ENCODE measurements around the gene LRP11. TPM values are rescaled to one million over a fixed set of nuclear protein-coding genes. Genes with fewer than 3 reads are reported as not detected.

LRP11 gene
- polyA plus RNA-seq, 3 donors = 0.20 to 0.41 (median 0.32) TPM

DNA sequence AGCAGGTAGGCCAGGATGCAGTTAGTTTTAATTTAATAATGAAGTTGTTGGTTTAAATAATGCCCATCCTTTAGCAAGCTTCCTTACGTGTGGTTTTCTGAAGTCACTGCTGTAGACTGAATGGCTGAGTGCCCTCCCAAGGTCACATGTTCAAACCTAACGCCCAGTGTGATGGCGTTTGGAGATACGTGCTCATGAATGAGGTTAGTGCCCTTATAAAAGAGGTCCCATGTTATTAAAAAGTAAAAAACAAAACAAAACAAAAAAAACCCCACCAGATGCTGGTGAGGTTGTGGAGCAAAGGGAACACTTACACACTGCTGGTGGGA, 16.3 kb downstream of the LRP11 start:
- H3K27me3 Mint-ChIP-seq (ENCODE audit: low read depth in 3 of 3) = peaks cover 4 to 12% (median 4%) of the 10 kb centered on the region in 3 donors
- no peak overlapping the region for H3K4me3 Mint-ChIP-seq
- TF ChIP-seq, protein P1, sequence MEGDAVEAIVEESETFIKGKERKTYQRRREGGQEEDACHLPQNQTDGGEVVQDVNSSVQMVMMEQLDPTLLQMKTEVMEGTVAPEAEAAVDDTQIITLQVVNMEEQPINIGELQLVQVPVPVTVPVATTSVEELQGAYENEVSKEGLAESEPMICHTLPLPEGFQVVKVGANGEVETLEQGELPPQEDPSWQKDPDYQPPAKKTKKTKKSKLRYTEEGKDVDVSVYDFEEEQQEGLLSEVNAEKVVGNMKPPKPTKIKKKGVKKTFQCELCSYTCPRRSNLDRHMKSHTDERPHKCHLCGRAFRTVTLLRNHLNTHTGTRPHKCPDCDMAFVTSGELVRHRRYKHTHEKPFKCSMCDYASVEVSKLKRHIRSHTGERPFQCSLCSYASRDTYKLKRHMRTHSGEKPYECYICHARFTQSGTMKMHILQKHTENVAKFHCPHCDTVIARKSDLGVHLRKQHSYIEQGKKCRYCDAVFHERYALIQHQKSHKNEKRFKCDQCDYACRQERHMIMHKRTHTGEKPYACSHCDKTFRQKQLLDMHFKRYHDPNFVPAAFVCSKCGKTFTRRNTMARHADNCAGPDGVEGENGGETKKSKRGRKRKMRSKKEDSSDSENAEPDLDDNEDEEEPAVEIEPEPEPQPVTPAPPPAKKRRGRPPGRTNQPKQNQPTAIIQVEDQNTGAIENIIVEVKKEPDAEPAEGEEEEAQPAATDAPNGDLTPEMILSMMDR (IDR thresholded peaks at IDR 0.05) = no peak
- peaks cover 0 to 2% (median 0%) of the 10 kb centered on the region in 7 donors for H3K9me3 Mint-ChIP-seq
- Histone ChIP-seq H3K79me2 (ENCODE audit: insufficient read depth, low read length) (no peaks in the 10 kb centered on the region), H3K4me1 (ENCODE audit: control insufficient read depth in 1 of 2, insufficient read depth in 2 of 2, low read length in 2 of 2) (peaks cover 7 to 12% of the 10 kb centered on the region in 2 donors), H3K9me3 (replicated peaks in 1 of 2; ENCODE audit: control insufficient read depth in 1 of 2, insufficient read depth in 1 of 2, low read length in 2 of 2) (no peaks in the 10 kb centered on the region), H3K27me3 (ENCODE audit: control insufficient read depth in 2 of 2, insufficient read depth in 2 of 2, low read length in 2 of 2) (no peaks in the 10 kb centered on the region), H3K27ac (ENCODE audit: low read depth in 1 of 2, low read length in 2 of 2) (no peak overlapping the region), H3K36me3 (replicated peaks in 1 of 2; ENCODE audit: control insufficient read depth in 1 of 2, insufficient read depth in 2 of 2, low read length in 2 of 2) (no peaks in the 10 kb centered on the region), H2AFZ (ENCODE audit: insufficient read depth, low read depth, low read length, poor library complexity, severe bottlenecking) (no peak overlapping the region), H4K20me1 (ENCODE audit: insufficient read depth, low read length) (no peaks in the 10 kb centered on the region), H3K9ac (ENCODE audit: insufficient read depth, low read length, poor library complexity, severe bottlenecking) (no peak overlapping the region), H3K4me3 (replicated peaks in 1 of 3; ENCODE audit: low read depth in 2 of 3, low read length in 3 of 3) (no peak overlapping the region), H3K4me2 (replicated peaks; ENCODE audit: extremely low read depth, low read length, poor library complexity, severe bottlenecking) (no peak overlapping the region)
- H3K4me1 Mint-ChIP-seq = peaks cover 17% of the 10 kb centered on the region
- intact Hi-C loops (cut with micrococcal nuclease) = no loop called here
- no peak for DNase-seq
- no CpG with 5 or more reads among the region's 4 CpGs for WGBS (ENCODE audit: insufficient coverage)
- peak overlapping the region in 1 of 7 donors; percentile 70 for H3K27ac Mint-ChIP-seq
- no peaks in the 10 kb centered on the region for H3K36me3 Mint-ChIP-seq

DNA sequence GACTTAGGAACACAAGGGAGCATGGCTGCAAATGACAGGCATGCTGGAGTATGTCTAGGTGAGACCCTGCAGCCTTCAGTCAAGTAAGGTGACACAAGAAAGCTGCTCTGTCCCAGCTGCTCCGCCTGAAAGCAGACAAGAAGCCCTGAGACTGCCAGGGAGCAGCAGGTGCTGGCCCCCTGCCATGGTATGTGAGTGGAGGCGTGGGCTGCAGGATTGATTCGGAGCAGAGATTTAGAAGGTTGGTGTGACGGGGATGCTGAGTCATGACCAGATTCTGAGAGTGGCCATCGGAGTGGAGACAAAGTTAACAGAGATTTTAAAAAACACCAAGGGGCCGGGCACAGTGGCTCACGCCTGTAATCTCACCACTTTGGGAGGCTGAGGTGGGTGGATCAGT, 17.8 kb downstream of the LRP11 start:
- Histone ChIP-seq H3K9ac (ENCODE audit: insufficient read depth, low read length, poor library complexity, severe bottlenecking) (no peak overlapping the region), H4K20me1 (ENCODE audit: insufficient read depth, low read length) (no peaks in the 10 kb centered on the region), H3K4me1 (ENCODE audit: control insufficient read depth in 1 of 2, insufficient read depth in 2 of 2, low read length in 2 of 2) (no peaks in the 10 kb centered on the region), H3K4me2 (replicated peaks; ENCODE audit: extremely low read depth, low read length, poor library complexity, severe bottlenecking) (no peak overlapping the region), H3K79me2 (ENCODE audit: insufficient read depth, low read length) (no peaks in the 10 kb centered on the region), H2AFZ (ENCODE audit: insufficient read depth, low read depth, low read length, poor library complexity, severe bottlenecking) (no peak overlapping the region), H3K27ac (ENCODE audit: low read depth in 1 of 2, low read length in 2 of 2) (no peak overlapping the region), H3K9me3 (replicated peaks in 1 of 2; ENCODE audit: control insufficient read depth in 1 of 2, insufficient read depth in 1 of 2, low read length in 2 of 2) (no peaks in the 10 kb centered on the region), H3K4me3 (replicated peaks in 1 of 3; ENCODE audit: low read depth in 2 of 3, low read length in 3 of 3) (no peak overlapping the region), H3K36me3 (replicated peaks in 1 of 2; ENCODE audit: control insufficient read depth in 1 of 2, insufficient read depth in 2 of 2, low read length in 2 of 2) (no peaks in the 10 kb centered on the region), H3K27me3 (ENCODE audit: control insufficient read depth in 2 of 2, insufficient read depth in 2 of 2, low read length in 2 of 2) (no peaks in the 10 kb centered on the region)
- no peak for DNase-seq
- intact Hi-C loops (cut with micrococcal nuclease) = no loop called here
- H3K4me3 Mint-ChIP-seq = no peak overlapping the region
- H3K36me3 Mint-ChIP-seq = peaks cover 0 to 3% of the 10 kb centered on the region in 2 donors
- peaks cover 5% of the 10 kb centered on the region for H3K4me1 Mint-ChIP-seq
- H3K27me3 Mint-ChIP-seq (ENCODE audit: low read depth in 3 of 3) = peaks cover 4 to 10% (median 6%) of the 10 kb centered on the region in 3 donors
- 88% methylated on average over 4 of the region's 7 CpGs for WGBS (ENCODE audit: insufficient coverage)
- peaks cover 0 to 2% (median 0%) of the 10 kb centered on the region in 7 donors for H3K9me3 Mint-ChIP-seq
- no peak overlapping the region for H3K27ac Mint-ChIP-seq
- TF ChIP-seq, protein P1 (IDR thresholded peaks at IDR 0.05) = no peak
